Measurements from ENCODE around the gene USP48. TPM values are rescaled to one million over a fixed set of nuclear protein-coding genes. Genes with fewer than 3 reads are reported as not detected.
A peak's percentile ranks its signal among the peaks of the same experiment; 100 is the strongest.

The USP48 gene
- total and polyA plus RNA-seq, 2 of the 13 experiments (the other 11 are each of a cell fraction or from before 2014, with no cell fraction given) = 30.4 to 30.7 TPM

- TF ChIP-seq DZIP1 (CRISPR knock-in tag; IDR thresholded peaks at IDR 0.05) (no peak), ZFYVE20 (CRISPR knock-in tag; IDR thresholded peaks at IDR 0.05; ENCODE audit: borderline replicate concordance, low read depth) (no peak), THAP7 (CRISPR knock-in tag; IDR thresholded peaks at IDR 0.05) (no peak), JUN (CRISPR knock-in tag; IDR thresholded peaks at IDR 0.05) (no peak), ZNF607 (CRISPR knock-in tag; IDR thresholded peaks at IDR 0.05; ENCODE audit: borderline replicate concordance) (no peak), NFE2 (CRISPR knock-in tag; IDR thresholded peaks at IDR 0.05) (no peak), GPN1 (CRISPR knock-in tag; IDR thresholded peaks at IDR 0.05; ENCODE audit: borderline replicate concordance) (no peak), NKX3-1 (CRISPR knock-in tag; IDR thresholded peaks at IDR 0.05) (no peak), RNF219 (CRISPR knock-in tag; IDR thresholded peaks at IDR 0.05) (no peak), MAFF (IDR thresholded peaks at IDR 0.05; ENCODE audit: low read depth, low read length) (no peak), ZMAT3 (CRISPR knock-in tag; conservative IDR thresholded peaks at IDR 0.05) (0 out of 2 replicates have a peak, but pooled peaks have one; percentile 23), ZNF552 (CRISPR knock-in tag; IDR thresholded peaks at IDR 0.05; ENCODE audit: borderline replicate concordance) (no peak), NONO (IDR thresholded peaks at IDR 0.05) (no peak), NONO (CRISPR knock-in tag; conservative IDR thresholded peaks at IDR 0.05) (no peak; the same call in none of the 2 replicates), ZBTB1 (CRISPR knock-in tag; IDR thresholded peaks at IDR 0.05; ENCODE audit: borderline replicate concordance) (no peak), SNAPC2 (CRISPR knock-in tag; IDR thresholded peaks at IDR 0.05) (no peak), SMAD3 (CRISPR knock-in tag; IDR thresholded peaks at IDR 0.05) (no peak), TIGD3 (CRISPR knock-in tag; IDR thresholded peaks at IDR 0.05; ENCODE audit: borderline replicate concordance) (no peak), SP2 (CRISPR knock-in tag; IDR thresholded peaks at IDR 0.05) (no peak), ZBTB8A (CRISPR knock-in tag; IDR thresholded peaks at IDR 0.05; ENCODE audit: borderline replicate concordance, low read depth) (no peak), ZNF792 (CRISPR knock-in tag; IDR thresholded peaks at IDR 0.05) (no peak), ZNF670 (CRISPR knock-in tag; IDR thresholded peaks at IDR 0.05; ENCODE audit: borderline replicate concordance) (no peak), JUND (CRISPR knock-in tag; IDR thresholded peaks at IDR 0.05) (no peak)
- TF ChIP-seq, protein P1, sequence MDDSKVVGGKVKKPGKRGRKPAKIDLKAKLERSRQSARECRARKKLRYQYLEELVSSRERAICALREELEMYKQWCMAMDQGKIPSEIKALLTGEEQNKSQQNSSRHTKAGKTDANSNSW (CRISPR knock-in tag; IDR thresholded peaks at IDR 0.05; ENCODE audit: borderline replicate concordance) = no peak
Measured at GRCh38 chr1:21666576-21667320, 116.2 kb downstream of the USP48 start (continued).
